Measurements from ENCODE around the gene FAF1.

DNA sequence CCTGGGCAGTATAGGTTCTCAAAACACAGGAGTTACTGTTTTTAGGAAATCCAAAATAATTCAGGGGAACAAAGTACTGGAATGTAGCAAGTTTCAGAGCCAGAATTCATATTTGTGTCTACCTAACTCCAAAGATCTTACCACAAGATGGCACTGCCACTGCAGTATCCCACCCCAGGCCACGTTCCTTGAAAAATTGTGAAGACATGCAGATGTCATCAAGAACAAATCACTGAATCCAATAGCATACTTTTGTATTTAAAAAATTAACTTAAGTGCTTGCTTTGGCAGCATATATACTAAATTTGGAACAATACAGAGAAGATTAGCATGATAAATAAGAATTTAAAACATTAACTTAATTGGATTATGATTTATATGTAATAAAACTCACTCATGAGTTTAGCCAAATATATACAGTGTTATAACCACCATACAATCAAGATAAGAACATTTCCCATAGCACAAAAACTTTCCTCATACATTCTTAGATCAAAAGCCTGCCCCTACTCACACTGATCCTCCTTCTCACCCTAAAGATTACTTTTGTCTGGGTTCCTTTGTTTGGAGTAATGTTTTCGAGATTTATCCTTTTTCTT, 209.9 kb downstream of the FAF1 start:
- TF ChIP-seq CTCF (IDR thresholded peaks at IDR 0.05) = peak in 2 of 3 experiments; percentile 14 to 36
- no peak for TF ChIP-seq POLR2AphosphoS5 (IDR thresholded peaks at IDR 0.05)

Measured in esophagus muscularis mucosa (tissue), 3 donors.